Neural crest cell (in vitro differentiated cells): ENCODE measurements around the gene CD3G. TPM values are rescaled to one million over a fixed set of nuclear protein-coding genes. Genes with fewer than 3 reads are reported as not detected.

Experiments used
- DNase-seq: peaks from one replicate; pipeline ENCODE4 v3.0.0; 2021; ENCODE audit warnings: low read depth, mixed read lengths, low spot score
- H3K27ac Mint-ChIP-seq: one replicate; pipeline ENCODE4 v1.8.0; 2021; ENCODE audit warnings: mild to moderate bottlenecking, mixed read lengths; ENCODE audit not compliant: unreplicated experiment
- H3K27me3 Mint-ChIP-seq: 2 replicates; pipeline ENCODE4 v1.8.0; 2021; ENCODE audit warnings: low read depth, mild to moderate bottlenecking, mixed read lengths
- H3K36me3 Mint-ChIP-seq: 2 replicates; pipeline ENCODE4 v1.8.0; 2021; ENCODE audit warnings: low read depth, mild to moderate bottlenecking, mixed read lengths
- H3K4me1 Mint-ChIP-seq: 2 replicates; pipeline ENCODE4 v1.8.0; 2021; ENCODE audit warnings: mixed read lengths
- H3K4me3 Mint-ChIP-seq: one replicate; pipeline ENCODE4 v1.8.0; 2021; ENCODE audit warnings: mild to moderate bottlenecking, mixed read lengths
- H3K9me3 Mint-ChIP-seq: 2 replicates; pipeline ENCODE4 v1.8.0; 2021; ENCODE audit warnings: mixed read lengths
- CTCF ChIP-seq: fragments of 200-600 bp; sonication (generic); conservative IDR thresholded peaks from 2 replicates; pipeline ENCODE4 v1.5.0; 2021; ENCODE audit warnings: antibody characterized with exemption, mild to moderate bottlenecking
- total RNA-seq: library from RNA; stranded (reverse); gene quantifications from 2 replicates; pipeline ENCODE4 v1.2.1, GENCODE V29; 2021

Gene CD3G
- total RNA-seq, 1 donor from 2014 or later: not detected

- DNase-seq: no peak
- no peaks in the 10 kb centered on the region for H3K27me3 Mint-ChIP-seq
- H3K4me3 Mint-ChIP-seq: no peak overlapping the region
- no peaks in the 10 kb centered on the region for H3K9me3 Mint-ChIP-seq
- H3K36me3 Mint-ChIP-seq: peaks cover 1% of the 10 kb centered on the region
- no peak overlapping the region for H3K27ac Mint-ChIP-seq
- peaks cover 7% of the 10 kb centered on the region for H3K4me1 Mint-ChIP-seq
- TF ChIP-seq CTCF: no peak
Measured at GRCh38 chr11:118364956-118365615, 20.9 kb downstream of the CD3G start.

DNA sequence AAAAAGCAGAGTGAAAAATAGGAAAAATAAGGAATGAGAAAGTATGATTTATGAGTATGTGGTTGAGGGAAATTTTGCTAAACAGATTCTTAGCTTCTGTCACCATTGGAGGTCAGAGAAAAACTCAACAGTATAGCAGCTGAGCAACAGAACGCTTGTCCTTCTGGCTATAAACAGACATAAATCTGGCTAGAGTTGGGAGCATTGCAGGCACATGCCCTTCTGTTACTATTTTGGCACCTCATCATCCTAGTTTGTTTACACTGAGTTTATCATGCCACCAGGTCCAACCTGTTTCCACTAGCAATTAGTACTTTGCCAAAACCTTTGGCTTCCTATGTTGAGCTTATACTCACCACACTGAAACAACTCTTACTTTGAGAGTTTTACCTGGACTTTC, 22.1 kb downstream of the CD3G start:
- H3K27me3 Mint-ChIP-seq: no peaks in the 10 kb centered on the region
- no peaks in the 10 kb centered on the region for H3K4me1 Mint-ChIP-seq
- TF ChIP-seq CTCF: no peak
- H3K36me3 Mint-ChIP-seq: peaks cover 3% of the 10 kb centered on the region
- no peaks in the 10 kb centered on the region for H3K9me3 Mint-ChIP-seq
- H3K27ac Mint-ChIP-seq: no peak overlapping the region
- DNase-seq: no peak
- H3K4me3 Mint-ChIP-seq: no peak overlapping the region

- DNase-seq: no peak
- H3K4me1 Mint-ChIP-seq: no peaks in the 10 kb centered on the region
- no peak overlapping the region for H3K4me3 Mint-ChIP-seq
- H3K9me3 Mint-ChIP-seq: no peaks in the 10 kb centered on the region
- no peak for TF ChIP-seq CTCF
- no peak overlapping the region for H3K27ac Mint-ChIP-seq
- H3K27me3 Mint-ChIP-seq: no peaks in the 10 kb centered on the region
- peaks cover 9% of the 10 kb centered on the region for H3K36me3 Mint-ChIP-seq
Measured at GRCh38 chr11:118370774-118371173, 26.6 kb downstream of the CD3G start.

DNA sequence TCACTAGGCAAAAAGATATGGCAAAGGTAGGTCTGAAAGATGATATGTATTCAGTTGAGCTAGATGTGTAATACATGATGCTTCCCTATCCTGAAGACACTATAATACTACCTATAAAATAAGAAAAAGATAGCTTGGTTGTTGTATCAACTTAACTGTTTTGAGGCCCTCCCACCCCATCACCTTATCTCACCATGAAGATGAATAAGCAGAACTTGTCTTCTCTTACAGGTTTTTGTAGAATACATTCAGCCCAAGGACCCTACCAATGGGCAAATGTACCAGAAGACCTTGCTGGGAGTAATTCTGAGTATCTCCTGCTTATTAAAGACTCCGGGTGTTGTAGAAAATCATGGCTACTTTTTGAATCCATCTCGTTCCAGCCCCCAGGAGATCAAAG, 29.1 kb downstream of the CD3G start:
- no peaks in the 10 kb centered on the region for H3K4me1 Mint-ChIP-seq
- H3K9me3 Mint-ChIP-seq: no peaks in the 10 kb centered on the region
- no peaks in the 10 kb centered on the region for H3K27me3 Mint-ChIP-seq
- no peak overlapping the region for H3K4me3 Mint-ChIP-seq
- no peak overlapping the region for H3K27ac Mint-ChIP-seq
- peaks cover 13% of the 10 kb centered on the region for H3K36me3 Mint-ChIP-seq
- no peak for DNase-seq
- no peak for TF ChIP-seq CTCF

GRCh38 chr11:118373871-118374270, 29.7 kb downstream of the CD3G start:
- no peaks in the 10 kb centered on the region for H3K4me1 Mint-ChIP-seq
- no peak for TF ChIP-seq CTCF
- H3K4me3 Mint-ChIP-seq: no peak overlapping the region
- H3K27me3 Mint-ChIP-seq: no peaks in the 10 kb centered on the region
- peaks cover 13% of the 10 kb centered on the region for H3K36me3 Mint-ChIP-seq
- no peak for DNase-seq
- no peaks in the 10 kb centered on the region for H3K9me3 Mint-ChIP-seq
- no peak overlapping the region for H3K27ac Mint-ChIP-seq

DNA sequence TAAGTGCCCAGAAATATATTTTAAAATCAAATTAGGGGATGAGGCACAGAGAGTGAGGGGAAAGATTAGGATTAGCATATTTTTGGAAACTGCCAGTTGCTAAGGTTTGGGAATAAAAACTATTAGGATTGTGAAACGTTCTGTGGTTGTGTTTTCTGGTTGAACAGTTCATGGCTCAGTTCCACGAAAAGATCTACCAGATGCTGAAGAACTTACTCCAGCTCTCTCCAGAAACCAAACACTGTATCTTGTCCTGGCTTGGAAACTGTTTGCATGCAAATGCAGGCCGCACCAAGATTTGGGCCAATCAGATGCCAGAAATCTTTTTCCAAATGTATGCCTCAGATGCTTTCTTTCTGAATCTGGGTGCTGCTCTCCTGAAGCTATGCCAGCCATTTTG, 30.6 kb downstream of the CD3G start:
- no peak for DNase-seq
- TF ChIP-seq CTCF: no peak
- Mint-ChIP-seq H3K27me3 (no peaks in the 10 kb centered on the region), H3K27ac (no peak overlapping the region), H3K36me3 (peaks cover 13% of the 10 kb centered on the region), H3K4me1 (no peaks in the 10 kb centered on the region), H3K9me3 (no peaks in the 10 kb centered on the region), H3K4me3 (no peak overlapping the region)
